SIG-M5 (cell line): ENCODE measurements around the gene ABHD5.
"Not testable (repeated sequence)": the region's sequence is repeated elsewhere in the genome, so short reads cannot be mapped to it uniquely, and the experiment has no call there.

Experiments used
- DNase-seq: peaks from one replicate; lab custom pipeline; 2025; lab: John Stamatoyannopoulos, UW

ABHD5 gene

GRCh38 chr3:43690400-43691119, at the start of gene ABHD5:
Gene ABHD5 (plus strand): TSS chr3:43690938. CDS start chr3:43690993, 55 bp downstream.
- peak; percentile 41 for DNase-seq

- peak; percentile 17 for DNase-seq
These were observed 49.2 kb upstream of the ABHD5 start for GRCh38 chr3:43641306-43642114.

- DNase-seq: no peak
These were observed 46.3 kb upstream of the ABHD5 start for GRCh38 chr3:43644443-43644842.

DNA sequence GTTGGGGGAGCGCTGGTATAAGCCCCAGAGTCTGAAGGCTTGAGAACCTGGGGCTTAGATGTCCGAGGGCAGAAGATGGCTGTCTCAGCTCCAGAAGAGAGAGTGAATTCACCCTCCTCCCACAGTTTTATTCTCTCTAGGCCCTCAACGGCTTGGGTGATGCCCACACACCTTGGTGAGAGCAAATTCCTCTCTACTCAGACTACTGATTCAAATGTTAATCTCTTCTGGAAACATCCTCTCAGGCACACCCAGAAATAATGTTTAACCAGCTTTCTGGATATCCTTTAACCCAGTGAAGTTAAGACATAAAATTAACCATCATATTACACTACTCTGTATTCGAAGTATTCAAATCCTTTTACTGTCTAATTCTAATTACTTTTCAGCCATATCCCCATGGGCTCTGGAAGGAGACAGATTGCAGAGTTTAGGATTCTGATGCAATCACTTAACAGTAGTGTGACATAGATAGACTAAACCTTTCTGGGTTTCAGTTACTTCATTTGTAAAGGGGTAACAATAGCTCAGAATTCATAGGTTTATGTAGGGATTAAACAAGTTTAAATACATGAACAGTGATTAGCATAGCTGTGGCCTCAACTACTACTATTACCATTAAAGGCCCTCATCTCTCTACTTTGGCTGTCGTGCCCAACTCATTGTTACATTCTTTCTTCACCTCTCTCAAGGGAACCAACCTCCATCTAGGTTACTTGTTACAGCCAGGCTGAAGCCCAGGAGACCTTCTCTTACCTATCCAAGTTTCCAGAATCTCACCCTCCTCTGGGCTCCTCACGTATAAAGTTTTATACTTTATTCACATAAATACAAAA, 43.2 kb upstream of the ABHD5 start:
- DNase-seq: no peak

GRCh38 chr3:43648957-43649356, 41.8 kb upstream of the ABHD5 start:
- DNase-seq: no peak

- DNase-seq: no peak
These were observed 41.3 kb upstream of the ABHD5 start for GRCh38 chr3:43649365-43649968.

DNA sequence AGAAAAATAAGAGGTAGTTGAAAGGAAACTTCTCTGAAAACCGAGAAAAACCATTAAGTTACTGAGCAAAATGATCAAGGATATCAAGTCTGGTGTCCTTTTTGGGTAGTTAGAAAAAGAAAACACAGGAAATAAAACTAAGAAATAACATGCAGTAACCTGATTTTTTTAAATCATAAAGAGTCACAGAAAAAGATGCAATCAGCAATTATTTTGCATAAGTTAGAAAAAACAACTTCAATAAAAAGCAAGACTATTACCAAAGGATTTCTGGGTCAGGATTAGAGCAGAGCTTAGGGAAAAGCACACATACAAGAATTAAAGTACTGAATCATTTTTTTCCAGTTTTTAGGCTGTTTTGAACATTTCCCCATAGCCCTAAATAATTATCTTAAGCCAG, 40.4 kb upstream of the ABHD5 start:
- no peak for DNase-seq

- DNase-seq: not testable (repeated sequence)
These were observed 34.3 kb upstream of the ABHD5 start for GRCh38 chr3:43656390-43656789.

DNA sequence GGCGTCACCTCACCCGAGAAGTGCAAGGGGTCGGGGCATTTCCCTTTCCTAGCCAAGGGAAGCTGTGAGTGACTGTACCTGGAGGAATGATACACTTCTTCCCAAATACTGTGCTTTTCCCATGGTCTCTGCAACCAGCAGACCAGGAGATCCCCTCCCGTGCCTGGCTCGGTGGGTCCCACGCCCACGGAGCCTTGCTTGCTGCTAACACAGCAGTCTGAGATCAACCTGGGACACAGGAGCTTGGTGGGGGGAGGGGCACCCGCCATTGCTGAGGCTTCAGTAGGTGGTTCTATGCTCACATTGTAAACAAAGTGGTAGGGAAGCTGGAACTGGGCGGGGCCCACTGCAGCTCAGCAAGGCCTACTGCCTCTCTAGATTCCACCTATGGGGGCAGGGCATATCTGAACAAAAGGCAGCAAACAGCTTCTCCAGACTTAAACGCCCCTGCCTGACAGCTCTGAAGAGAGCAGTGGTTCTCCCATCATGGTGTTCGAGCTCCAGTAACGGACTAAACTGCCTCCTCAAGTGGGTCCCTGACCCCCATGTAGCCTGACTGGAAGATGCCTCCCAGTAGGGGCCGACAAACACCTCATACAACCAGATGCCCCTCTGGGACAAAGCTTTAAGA, 31.4 kb upstream of the ABHD5 start:
- DNase-seq: no peak

- DNase-seq: not testable (repeated sequence)
These were observed 29.4 kb upstream of the ABHD5 start for GRCh38 chr3:43661376-43661775.

- DNase-seq: not testable (repeated sequence)
These were observed 25.7 kb upstream of the ABHD5 start for GRCh38 chr3:43665011-43665410.

GRCh38 chr3:43670635-43671522, 19.9 kb upstream of the ABHD5 start:
- no peak for DNase-seq

DNA sequence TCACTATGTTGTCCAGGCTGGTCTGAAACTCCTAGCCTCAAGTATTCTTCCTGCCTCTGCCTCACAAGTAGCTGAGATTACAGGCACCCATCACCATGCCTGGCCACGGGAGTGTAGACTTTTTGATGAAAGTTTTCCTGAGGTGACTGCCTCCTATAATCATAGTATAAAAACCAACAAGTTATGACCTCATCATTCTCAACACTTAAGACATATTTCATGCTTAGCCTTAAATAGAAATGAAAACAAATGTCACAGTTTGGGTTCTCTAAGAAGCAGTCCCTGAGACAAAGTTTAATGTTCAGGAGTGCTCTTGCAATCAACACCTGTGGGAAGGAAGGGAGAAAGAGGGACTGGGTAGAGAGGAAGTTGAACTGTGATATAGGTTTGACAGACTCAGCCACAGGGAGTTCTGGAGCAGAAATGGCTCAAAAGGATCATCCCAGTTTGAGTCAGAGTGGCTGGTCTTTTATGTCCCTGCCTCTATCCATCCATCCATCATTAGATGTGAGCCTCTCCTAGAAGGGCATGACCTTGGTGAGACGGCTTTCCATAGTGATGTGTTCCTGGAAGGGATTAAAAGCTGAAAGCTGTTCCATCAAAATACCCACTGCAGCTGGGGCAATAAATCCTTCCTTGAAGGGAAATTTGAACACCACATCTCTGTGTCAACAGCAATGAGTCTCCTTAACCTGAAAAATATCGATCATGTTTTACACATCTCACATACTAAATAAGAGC, 16.2 kb upstream of the ABHD5 start:
- DNase-seq: no peak

DNA sequence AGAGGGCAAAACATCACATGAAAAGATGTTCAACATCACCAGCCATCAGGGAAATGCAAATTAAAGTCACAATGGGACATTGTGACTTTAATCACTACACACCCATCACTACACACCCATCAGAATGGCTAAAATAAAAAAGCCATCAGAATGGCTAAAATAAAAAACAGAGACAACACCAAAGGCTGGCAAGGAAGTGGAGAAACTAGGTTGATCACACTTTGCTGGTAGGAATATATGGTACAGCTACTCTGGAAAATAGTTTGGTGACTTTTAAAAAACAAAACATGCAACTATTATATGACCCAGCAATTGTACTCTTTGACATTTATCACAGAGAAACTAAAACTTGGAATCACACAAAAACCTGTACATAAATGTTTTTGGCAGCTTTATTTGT, 15.1 kb upstream of the ABHD5 start:
- no peak for DNase-seq

- no peak for DNase-seq
These were observed 14.3 kb upstream of the ABHD5 start for GRCh38 chr3:43676441-43676840.

- not testable (repeated sequence) for DNase-seq
These were observed 12.4 kb upstream of the ABHD5 start for GRCh38 chr3:43678375-43678774.

- not testable (repeated sequence) for DNase-seq
These were observed 11.8 kb upstream of the ABHD5 start for GRCh38 chr3:43678887-43679449.

GRCh38 chr3:43680857-43681256, 9.9 kb upstream of the ABHD5 start:
- not testable (repeated sequence) for DNase-seq

DNA sequence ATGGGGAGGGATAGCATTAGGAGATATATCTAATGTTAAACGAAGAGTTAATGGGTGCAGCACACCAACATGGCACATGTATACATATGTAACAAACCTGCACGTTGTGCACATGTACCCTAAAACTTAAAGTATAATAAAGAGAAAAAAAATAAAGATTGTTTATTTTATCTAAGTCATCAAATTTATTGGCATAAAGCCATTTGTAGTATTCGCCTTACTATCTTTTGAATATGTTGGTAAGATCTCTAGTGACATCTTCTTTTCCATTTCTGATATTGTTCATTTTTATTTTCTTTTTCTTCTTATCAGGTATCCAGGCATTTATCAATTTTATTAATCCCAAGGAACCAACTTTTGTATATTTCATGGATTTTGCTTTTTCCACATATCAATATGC, 5.8 kb upstream of the ABHD5 start:
- no peak for DNase-seq
